ENCODE measurements around the gene DESI2.

DESI2 gene

GRCh38 chr1:244615301-244615700 lies 37.6 kb upstream of the DESI2 start:
- no peak overlapping the region for H3K4me3 ChIP-seq (ENCODE audit: low read depth, low read length)
- H3K9me3 ChIP-seq, result no peaks in the 10 kb centered on the region
- no peak for DNase-seq
- H3K36me3 ChIP-seq, result no peaks in the 10 kb centered on the region
- TF ChIP-seq CTCF (IDR thresholded peaks at IDR 0.05; ENCODE audit: low read depth, low read length), result no peak
- H3K4me1 ChIP-seq, result no peaks in the 10 kb centered on the region
- no peaks in the 10 kb centered on the region for H3K27me3 ChIP-seq

- no peak for TF ChIP-seq CTCF (IDR thresholded peaks at IDR 0.05; ENCODE audit: low read depth, low read length)
- Histone ChIP-seq H3K4me3 (ENCODE audit: low read depth, low read length) (no peak overlapping the region), H3K36me3 (no peaks in the 10 kb centered on the region), H3K27me3 (no peaks in the 10 kb centered on the region), H3K4me1 (no peaks in the 10 kb centered on the region), H3K9me3 (no peaks in the 10 kb centered on the region)
- DNase-seq, result no peak
Observed at GRCh38 chr1:244626709-244627108, 26.2 kb upstream of the DESI2 start.

GRCh38 chr1:244628789-244629188 lies 24.1 kb upstream of the DESI2 start:
- Histone ChIP-seq H3K9me3 (no peaks in the 10 kb centered on the region), H3K4me1 (no peaks in the 10 kb centered on the region), H3K36me3 (no peaks in the 10 kb centered on the region), H3K4me3 (ENCODE audit: low read depth, low read length) (no peak overlapping the region), H3K27me3 (no peaks in the 10 kb centered on the region)
- no peak for DNase-seq
- no peak for TF ChIP-seq CTCF (IDR thresholded peaks at IDR 0.05; ENCODE audit: low read depth, low read length)

- DNase-seq, result no peak
Observed at GRCh38 chr1:244633140-244633539, 19.8 kb upstream of the DESI2 start.

GRCh38 chr1:244634546-244634945 lies 18.4 kb upstream of the DESI2 start:
- Histone ChIP-seq H3K4me3 (ENCODE audit: low read depth, low read length) (no peak overlapping the region), H3K4me1 (no peaks in the 10 kb centered on the region), H3K9me3 (no peaks in the 10 kb centered on the region), H3K27me3 (no peaks in the 10 kb centered on the region), H3K36me3 (no peaks in the 10 kb centered on the region)
- no peak for TF ChIP-seq CTCF (IDR thresholded peaks at IDR 0.05; ENCODE audit: low read depth, low read length)
- DNase-seq, result no peak

More at GRCh38 chr1:244633140-244633539, 19.8 kb upstream of the DESI2 start:
- Histone ChIP-seq H3K4me1 (no peaks in the 10 kb centered on the region), H3K27me3 (no peaks in the 10 kb centered on the region), H3K4me3 (ENCODE audit: low read depth, low read length) (no peak overlapping the region), H3K9me3 (no peaks in the 10 kb centered on the region), H3K36me3 (no peaks in the 10 kb centered on the region)
- TF ChIP-seq CTCF (IDR thresholded peaks at IDR 0.05; ENCODE audit: low read depth, low read length), result no peak

GRCh38 chr1:244636488-244637259 lies 16.3 kb upstream of the DESI2 start:
- H3K9me3 ChIP-seq, result no peaks in the 10 kb centered on the region
- H3K4me1 ChIP-seq, result no peaks in the 10 kb centered on the region
- peaks cover 3% of the 10 kb centered on the region; the same call in 1 of the 2 replicates for H3K27me3 ChIP-seq
- H3K36me3 ChIP-seq, result no peaks in the 10 kb centered on the region
- DNase-seq, result no peak
- H3K4me3 ChIP-seq (ENCODE audit: low read depth, low read length), result no peak overlapping the region
- TF ChIP-seq CTCF (IDR thresholded peaks at IDR 0.05; ENCODE audit: low read depth, low read length), result no peak
